HG03378 (cell line): ENCODE measurements around the gene SLC12A3.

ENCODE experiments used
- ATAC-seq: cut with Tn5 transposase; IDR thresholded peaks from one replicate; pipeline ENCODE4 v1.9.1; 2021; ENCODE audit warnings: mild to moderate bottlenecking, moderate library complexity; ENCODE audit not compliant: unreplicated experiment

SLC12A3 gene, protein sequence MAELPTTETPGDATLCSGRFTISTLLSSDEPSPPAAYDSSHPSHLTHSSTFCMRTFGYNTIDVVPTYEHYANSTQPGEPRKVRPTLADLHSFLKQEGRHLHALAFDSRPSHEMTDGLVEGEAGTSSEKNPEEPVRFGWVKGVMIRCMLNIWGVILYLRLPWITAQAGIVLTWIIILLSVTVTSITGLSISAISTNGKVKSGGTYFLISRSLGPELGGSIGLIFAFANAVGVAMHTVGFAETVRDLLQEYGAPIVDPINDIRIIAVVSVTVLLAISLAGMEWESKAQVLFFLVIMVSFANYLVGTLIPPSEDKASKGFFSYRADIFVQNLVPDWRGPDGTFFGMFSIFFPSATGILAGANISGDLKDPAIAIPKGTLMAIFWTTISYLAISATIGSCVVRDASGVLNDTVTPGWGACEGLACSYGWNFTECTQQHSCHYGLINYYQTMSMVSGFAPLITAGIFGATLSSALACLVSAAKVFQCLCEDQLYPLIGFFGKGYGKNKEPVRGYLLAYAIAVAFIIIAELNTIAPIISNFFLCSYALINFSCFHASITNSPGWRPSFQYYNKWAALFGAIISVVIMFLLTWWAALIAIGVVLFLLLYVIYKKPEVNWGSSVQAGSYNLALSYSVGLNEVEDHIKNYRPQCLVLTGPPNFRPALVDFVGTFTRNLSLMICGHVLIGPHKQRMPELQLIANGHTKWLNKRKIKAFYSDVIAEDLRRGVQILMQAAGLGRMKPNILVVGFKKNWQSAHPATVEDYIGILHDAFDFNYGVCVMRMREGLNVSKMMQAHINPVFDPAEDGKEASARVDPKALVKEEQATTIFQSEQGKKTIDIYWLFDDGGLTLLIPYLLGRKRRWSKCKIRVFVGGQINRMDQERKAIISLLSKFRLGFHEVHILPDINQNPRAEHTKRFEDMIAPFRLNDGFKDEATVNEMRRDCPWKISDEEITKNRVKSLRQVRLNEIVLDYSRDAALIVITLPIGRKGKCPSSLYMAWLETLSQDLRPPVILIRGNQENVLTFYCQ

GRCh38 chr16:56864960-56865359 lies at the start of gene SLC12A3:
TSS of gene SLC12A3 (plus strand) at chr16:56865207. CDS start at chr16:56865236, 29 bp downstream.
- no peak for ATAC-seq

GRCh38 chr16:56815721-56816120 lies 49.3 kb upstream of the SLC12A3 start:
- ATAC-seq, result no peak

DNA sequence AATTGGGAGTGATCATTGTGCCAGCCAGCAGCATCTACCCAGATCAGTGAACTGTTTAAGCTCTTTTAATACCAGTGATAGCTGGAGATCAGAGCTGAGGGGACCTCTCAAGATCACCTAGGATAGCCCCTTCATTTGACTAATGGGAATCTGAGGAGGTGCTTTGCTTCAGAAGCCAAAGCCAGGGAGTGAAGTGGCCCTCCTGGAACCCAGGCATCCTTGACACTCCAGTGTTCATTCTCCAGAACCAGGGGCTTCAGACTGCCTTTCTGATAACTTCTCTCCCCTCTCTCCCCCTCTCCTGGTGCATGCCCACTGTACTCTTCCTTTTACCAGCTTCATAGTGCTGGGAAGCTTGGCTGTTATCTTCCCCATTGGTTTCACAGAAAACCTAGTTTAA lies 48.0 kb upstream of the SLC12A3 start:
- ATAC-seq, result no peak

GRCh38 chr16:56817938-56818337 lies 47.1 kb upstream of the SLC12A3 start:
- no peak for ATAC-seq

DNA sequence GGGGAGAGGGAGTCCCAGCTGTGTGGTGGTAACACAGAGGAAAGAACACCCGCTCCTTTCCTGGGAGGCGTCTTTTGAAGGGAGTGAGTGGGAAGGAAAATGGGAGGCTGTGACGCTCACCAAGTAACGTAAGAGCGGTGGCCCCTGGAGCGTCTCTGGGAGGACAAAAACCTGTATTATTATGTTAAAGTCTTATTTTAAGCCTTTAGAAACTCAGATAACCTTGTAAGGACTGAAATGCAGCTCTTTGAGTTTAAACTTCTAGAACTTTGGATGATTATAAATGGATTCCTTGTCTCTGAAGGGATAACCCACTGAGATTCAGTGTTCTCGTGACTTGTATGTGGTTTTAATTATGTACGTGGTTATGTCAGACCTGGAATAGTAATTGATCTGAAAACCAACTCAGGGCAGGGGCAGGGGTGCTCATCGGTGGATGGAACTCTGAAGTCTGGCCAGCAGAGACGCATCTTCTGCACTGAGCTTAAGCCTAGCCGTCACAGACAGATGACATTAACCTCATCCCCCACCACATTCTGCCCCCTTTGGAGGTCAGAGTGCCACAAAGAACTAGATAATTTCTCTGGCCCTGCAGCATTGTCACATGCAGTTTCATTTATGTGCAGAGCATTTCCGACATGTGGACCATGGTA lies 41.8 kb upstream of the SLC12A3 start:
- ATAC-seq, result no peak

DNA sequence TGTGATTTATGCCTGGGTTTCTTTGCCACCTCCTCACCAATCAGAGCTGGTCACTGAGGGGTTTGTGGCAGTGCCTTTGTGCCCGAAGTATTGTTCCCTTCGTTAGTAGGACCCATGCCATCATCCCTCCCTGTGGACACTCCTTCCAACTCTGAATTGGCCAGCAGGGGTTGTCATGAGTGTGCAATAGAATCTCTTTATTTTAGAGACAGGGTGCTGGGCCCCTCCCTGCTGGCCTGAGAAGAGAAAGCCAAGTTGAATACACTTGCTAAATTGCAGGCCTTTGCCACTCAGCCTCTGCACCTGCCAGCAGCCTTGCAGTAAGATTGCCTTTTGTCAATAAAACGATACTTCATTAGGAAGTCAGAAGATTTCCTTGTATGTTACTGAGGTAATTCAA lies 40.7 kb upstream of the SLC12A3 start:
- no peak for ATAC-seq

- no peak for ATAC-seq
Observed at GRCh38 chr16:56824804-56825203, 40.2 kb upstream of the SLC12A3 start.

- no peak for ATAC-seq
Observed at GRCh38 chr16:56825826-56826225, 39.2 kb upstream of the SLC12A3 start.

DNA sequence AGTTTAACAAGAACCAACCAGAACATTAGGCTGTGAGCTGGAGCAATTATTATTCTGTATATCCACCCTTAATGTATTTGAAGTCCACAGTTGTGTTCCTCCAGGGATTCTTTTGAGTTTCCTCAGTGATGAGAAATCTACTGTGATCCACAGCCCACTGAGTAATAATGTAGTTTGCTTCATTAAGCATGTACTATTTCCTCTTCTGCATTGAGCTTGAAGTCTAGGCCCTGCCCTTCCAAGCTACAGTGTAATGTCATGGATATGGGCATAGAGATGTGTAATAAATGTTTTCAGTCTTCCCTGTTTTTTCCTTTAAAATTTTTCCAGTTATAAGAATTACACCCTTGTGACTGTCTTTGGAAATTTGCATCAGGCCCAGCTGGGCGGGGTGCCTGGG lies 36.4 kb upstream of the SLC12A3 start:
- no peak for ATAC-seq

GRCh38 chr16:56830669-56831068 lies 34.3 kb upstream of the SLC12A3 start:
- no peak for ATAC-seq

DNA sequence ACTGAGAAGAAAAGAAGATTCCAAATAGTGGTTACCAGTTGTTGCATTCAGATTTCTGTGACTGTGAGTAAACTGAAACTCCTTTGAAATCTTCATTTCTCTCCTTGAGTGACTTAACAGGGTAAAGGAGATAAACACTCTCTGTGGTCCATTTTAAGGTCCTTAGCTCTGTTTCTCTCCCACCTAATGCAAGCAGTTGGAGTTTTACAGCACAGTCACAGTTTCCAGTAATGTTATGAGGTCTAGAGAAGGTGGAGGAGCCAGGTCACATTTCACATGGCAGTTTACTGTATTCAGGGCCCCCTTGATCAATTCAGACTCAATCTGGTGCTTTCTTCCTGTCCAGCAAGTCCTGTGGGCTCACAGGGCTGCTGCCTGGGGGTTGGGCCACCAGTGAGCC lies 32.2 kb upstream of the SLC12A3 start:
- ATAC-seq, result no peak

- no peak for ATAC-seq
Observed at GRCh38 chr16:56833243-56833970, 31.6 kb upstream of the SLC12A3 start.

- no peak for ATAC-seq
Observed at GRCh38 chr16:56835320-56835719, 29.7 kb upstream of the SLC12A3 start.

- ATAC-seq, result no peak
Observed at GRCh38 chr16:56836410-56837230, 28.4 kb upstream of the SLC12A3 start.

DNA sequence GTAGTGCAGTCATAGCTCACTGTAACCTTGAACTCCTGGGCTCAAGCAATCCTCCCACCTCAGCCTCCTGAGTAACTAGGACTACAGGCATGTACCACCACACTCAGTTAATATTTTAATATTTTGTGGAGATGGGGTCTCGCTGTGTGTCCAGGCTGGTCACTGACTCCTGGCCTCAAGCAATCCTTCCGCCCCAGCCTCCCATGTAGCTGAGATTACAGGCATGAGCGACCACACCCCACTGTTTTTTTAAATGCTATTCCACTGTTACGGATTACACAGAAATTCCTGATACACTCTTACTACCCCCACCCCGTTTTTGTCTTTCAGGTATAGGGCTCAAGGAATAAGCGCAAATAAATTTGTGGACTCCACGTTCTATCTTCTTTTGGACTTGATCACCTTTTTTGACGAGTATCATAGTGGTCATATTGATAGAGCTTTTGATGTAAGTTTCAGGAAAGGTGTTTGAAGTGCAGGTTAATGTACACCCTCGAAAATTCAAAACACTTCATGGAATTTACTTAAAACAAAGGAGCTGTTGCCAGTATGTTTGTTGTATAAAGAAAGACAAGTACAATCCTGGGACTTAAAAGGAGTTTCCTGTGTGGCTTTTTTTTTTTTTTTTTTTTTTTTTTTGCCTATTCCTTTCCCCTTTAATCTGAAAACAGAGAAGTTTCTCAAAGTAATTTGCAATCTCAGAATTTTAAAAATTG lies 26.2 kb upstream of the SLC12A3 start:
- no peak for ATAC-seq

DNA sequence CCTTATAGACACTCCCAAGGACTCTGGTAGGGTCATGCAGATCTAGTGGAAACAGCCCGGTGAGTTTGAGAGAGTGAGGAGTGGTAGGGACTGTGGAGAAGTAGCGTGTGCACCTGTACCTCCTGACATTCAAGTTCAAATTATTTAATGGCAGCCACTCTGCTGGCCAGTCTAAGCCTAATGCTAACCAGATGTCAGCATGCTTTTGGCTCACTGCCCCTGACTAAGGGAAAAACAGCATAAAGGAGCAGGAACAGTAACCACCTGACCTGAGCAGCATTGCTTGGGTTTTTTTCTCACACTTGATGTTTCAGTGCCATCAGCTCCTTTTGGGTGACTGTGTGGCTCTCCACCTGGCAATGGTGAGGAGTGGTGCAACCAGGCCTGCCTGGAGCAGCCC lies 23.8 kb upstream of the SLC12A3 start:
- no peak for ATAC-seq

- ATAC-seq, result no peak
Observed at GRCh38 chr16:56841659-56842058, 23.3 kb upstream of the SLC12A3 start.

DNA sequence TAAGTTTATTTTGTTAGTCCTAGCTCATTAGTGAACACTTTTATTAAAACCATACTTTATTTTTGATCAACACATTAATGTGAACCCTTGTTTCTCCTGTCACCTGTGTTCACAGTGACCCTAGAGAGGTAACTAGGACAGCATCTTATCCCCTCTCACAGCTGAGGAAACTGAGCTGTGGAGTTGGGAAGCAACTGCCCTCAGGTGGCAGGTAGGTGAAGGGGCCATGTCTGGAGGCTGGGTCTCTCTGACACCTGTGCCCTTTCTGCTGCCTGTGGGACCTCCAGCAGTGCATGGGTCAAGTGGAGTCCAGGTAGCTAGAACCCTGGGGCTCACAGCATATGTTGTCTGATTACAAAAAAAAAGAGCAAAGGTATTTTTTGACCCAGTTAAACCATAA lies 22.9 kb upstream of the SLC12A3 start:
- no peak for ATAC-seq

DNA sequence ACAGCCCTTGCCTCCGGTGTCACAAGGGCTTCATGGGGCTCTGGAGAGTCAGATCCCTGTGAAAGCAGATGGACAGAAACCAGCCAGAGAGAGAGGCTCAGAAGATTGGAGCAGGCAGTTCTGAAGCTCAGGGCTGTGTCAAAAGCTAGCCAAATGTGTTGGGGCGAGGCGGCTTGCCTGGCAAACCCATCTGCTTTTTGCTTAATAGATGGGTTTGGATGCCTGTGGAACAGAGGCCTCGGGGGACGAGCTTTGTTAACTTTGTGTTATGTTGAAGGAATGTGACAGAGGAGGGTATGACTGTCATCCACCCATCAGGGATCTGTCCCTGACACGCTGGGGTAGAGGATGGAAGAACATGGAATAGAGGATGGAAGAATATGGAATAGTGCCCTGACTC lies 21.0 kb upstream of the SLC12A3 start:
- no peak for ATAC-seq
